ENCODE data around the gene HHATL. TPM values are rescaled to one million over a fixed set of nuclear protein-coding genes. Genes with fewer than 3 reads are reported as not detected.

The HHATL gene
- total RNA-seq, 1 experiment from 2014 or later = not detected

DNA sequence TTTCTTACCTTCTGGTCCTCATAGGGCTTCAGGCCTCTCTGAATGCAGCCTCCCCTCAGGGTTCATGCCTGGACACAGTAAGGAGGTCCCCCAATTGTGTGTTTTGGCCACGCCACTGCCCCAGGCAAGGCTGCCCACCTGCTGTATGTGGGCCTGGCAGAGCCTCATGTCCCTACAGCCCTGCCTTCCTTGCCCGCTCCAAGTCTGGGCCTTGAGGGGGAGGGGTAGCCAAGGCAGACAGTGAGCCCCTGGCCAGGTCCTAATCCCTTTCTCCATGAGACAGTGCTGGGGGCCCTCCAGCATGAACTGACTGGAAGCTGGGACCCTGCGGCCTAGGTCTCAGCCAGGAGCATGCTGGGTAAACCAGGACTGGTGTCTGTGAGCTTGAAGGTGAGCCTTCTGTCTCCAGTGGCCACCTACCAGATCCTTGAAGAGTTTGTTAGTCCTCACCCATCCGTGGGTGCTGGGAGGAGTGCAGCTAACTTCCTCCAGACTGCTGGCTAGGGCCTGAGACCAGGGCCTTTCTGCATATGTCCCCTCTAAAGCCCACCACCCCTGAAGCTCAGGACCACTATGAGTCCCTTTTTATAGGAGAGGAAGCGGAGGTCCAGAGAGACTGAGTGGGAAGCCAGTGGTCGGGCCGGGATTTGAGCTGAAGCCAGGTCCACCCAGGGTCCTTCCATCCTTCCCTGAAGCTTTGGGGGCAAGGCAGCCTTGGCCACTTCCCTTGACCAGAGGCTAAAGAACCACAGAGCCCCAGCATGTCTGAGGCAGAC is 40.4 kb downstream of the HHATL start:
- no peak for DNase-seq (ENCODE audit: low read depth)
- in situ Hi-C loops (cut with HindIII; ENCODE audit: low pct_unique_long_range_greater_than_20kb, low sequenced_read_pairs) = no loop called here

GRCh38 chr3:42661593-42662022 is 41.0 kb downstream of the HHATL start:
- DNase-seq (ENCODE audit: low read depth) = no peak
- in situ Hi-C loops (cut with HindIII; ENCODE audit: low pct_unique_long_range_greater_than_20kb, low sequenced_read_pairs) = no loop called here

DNA sequence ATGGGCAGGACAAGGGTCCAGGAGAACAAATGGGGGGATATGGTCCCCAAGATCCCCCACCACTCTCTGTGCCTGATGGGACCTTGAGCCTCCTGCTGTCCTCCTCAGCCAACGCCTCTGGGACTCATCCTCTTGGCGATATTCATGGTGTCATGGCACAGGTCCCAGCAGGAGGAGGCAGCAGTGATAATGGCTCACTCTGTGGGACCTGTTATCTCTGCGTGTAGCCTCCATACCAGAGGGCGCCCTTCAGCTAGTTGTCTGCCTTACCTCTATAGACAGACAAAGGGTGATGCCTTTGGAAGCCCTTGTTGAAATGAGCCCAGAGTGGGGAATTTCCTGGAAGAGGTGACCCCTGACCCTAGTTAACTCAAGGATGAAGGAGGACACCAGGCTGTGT is 41.7 kb downstream of the HHATL start:
- in situ Hi-C loops (cut with HindIII; ENCODE audit: low pct_unique_long_range_greater_than_20kb, low sequenced_read_pairs) = no loop called here
- DNase-seq (ENCODE audit: low read depth) = no peak

- in situ Hi-C loops (cut with HindIII; ENCODE audit: low pct_unique_long_range_greater_than_20kb, low sequenced_read_pairs) = no loop called here
- no peak for DNase-seq (ENCODE audit: low read depth)
These were observed 42.4 kb downstream of the HHATL start for GRCh38 chr3:42660131-42660715.

- in situ Hi-C loops (cut with HindIII; ENCODE audit: low pct_unique_long_range_greater_than_20kb, low sequenced_read_pairs) = no loop called here
- DNase-seq (ENCODE audit: low read depth) = no peak
These were observed 43.0 kb downstream of the HHATL start for GRCh38 chr3:42659451-42660130.

DNA sequence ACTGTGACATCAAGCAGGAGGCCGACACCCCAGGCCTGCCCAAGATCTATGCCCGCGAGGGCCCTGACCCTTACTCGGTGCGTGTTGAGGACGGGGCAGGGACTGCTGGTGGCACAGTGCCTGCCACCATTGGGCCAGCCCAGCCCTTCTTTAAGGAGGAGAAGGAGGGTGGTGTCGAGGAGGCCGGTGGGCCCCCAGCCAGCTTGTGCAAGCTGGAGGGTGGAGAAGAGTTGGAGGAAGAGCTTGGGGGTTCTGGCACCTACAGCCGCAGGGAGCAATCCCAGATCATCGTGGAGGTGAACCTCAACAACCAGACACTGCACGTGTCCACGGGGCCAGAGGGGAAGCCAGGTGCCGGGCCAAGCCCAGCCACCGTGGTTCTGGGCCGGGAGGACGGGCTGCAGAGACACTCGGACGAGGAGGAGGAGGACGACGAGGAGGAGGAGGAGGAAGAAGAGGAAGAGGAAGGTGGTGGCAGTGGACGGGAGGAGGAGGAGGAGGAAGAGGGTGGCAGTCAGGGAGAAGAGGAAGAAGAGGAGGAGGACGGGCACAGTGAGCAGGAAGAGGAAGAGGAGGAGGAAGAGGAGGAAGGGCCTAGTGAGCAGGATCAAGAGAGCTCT is 43.7 kb downstream of the HHATL start:
- in situ Hi-C loops (cut with HindIII; ENCODE audit: low pct_unique_long_range_greater_than_20kb, low sequenced_read_pairs) = no loop called here
- no peak for DNase-seq (ENCODE audit: low read depth)

DNA sequence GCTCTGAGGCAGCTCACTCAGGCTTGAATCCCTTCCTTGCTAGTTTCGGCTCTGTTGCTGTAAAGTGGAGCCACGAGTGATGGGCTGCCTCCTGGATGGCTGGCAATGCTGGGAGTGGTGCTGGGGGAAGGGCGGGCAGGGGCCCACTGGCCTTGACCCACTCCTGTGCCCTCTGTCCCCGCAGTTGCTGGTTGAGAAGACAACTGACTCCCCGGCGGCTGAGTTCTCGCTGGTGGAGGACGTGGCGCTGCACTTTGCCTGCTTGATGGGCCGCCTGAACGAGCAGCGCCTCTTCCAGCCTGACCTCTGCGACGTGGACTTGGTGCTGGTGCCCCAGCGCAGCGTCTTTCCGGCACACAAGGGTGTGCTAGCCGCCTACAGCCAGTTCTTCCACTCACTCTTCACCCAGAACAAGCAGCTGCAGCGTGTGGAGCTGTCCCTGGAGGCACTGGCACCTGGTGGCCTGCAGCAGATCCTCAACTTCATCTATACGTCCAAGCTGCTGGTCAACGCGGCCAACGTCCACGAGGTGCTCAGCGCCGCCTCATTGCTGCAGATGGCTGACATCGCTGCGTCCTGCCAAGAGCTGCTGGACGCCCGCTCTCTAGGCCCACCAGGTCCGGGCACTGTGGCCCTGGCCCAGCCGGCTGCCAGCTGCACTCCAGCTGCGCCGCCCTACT is 44.4 kb downstream of the HHATL start:
- no peak for DNase-seq (ENCODE audit: low read depth)
- in situ Hi-C loops (cut with HindIII; ENCODE audit: low pct_unique_long_range_greater_than_20kb, low sequenced_read_pairs) = no loop called here

DNA sequence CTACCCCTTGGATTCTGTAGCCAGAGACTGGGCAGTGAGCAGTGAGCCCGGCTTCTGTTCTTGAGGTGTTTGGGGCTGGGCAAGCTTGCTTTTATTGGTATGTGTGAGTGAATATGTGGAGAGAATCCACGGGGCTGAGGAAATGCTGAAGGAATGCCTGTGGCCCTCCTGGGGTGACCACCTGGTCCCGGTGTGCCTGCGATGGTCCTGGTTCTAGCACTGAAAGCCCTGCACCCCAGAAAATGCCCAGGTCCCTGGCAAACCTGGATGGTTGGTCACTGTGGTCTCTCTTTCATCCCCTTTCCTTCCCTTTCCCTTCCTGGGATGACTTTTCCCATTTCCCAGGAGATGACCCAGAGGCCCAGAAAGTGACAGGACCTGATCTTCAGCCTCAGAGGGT is 44.9 kb downstream of the HHATL start:
- in situ Hi-C loops (cut with HindIII; ENCODE audit: low pct_unique_long_range_greater_than_20kb, low sequenced_read_pairs) = no loop called here

DNA sequence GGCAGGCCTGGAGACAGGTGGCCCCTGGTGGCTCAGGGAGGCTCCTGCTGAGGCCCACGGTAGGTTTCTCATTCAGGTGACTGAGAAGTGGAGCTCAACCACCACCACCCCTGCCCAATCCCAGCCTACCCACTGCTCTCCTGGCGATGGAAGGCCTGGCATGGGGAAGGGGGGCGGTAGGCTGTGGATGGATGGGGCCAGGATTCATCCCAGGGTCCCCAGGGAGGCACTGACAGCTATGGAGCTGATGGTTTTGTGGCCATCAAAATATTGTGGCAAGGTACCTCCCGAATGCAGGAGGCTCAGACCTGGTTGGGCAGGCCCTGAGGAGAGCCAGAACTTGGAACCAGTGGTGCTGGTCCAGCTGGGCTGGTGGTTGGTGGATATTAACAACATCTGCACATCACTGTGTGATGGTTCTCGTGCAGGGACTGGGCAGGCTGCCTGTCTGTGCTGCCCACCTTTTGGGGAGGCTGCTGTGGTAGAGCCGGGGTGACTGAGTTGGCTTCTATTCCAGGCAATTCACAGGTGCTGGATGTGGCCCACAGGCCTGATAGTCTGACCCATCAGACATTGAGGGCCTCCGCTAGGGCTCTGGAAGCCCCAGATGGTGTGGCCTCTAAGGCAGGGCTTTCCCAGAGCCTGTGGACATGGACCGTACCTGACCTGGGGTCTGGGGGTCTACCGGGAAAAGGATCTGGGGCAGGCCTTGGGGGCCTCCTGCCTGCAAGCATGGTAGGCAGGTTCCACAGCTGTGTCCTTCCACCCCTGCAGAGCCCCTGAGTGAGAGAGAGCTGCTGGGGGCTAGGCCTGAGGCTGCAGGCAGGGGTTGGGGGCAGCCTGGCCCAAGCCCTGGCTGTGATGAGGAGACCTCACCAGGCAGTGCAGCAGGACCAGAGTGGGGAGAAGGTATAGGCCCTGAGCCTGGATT is 45.7 kb downstream of the HHATL start:
- in situ Hi-C loops (cut with HindIII; ENCODE audit: low pct_unique_long_range_greater_than_20kb, low sequenced_read_pairs) = no loop called here
- no peak for DNase-seq (ENCODE audit: low read depth)

More for the DNA sequence above, 44.9 kb downstream of the HHATL start:
- DNase-seq (ENCODE audit: low read depth) = no peak

- DNase-seq (ENCODE audit: low read depth) = peak; percentile 24
- in situ Hi-C loops (cut with HindIII; ENCODE audit: low pct_unique_long_range_greater_than_20kb, low sequenced_read_pairs) = no loop called here
These were observed 46.5 kb downstream of the HHATL start for GRCh38 chr3:42655980-42656679.

GRCh38 chr3:42655331-42655888 is 47.2 kb downstream of the HHATL start:
- DNase-seq (ENCODE audit: low read depth) = no peak
- in situ Hi-C loops (cut with HindIII; ENCODE audit: low pct_unique_long_range_greater_than_20kb, low sequenced_read_pairs) = no loop called here

DNA sequence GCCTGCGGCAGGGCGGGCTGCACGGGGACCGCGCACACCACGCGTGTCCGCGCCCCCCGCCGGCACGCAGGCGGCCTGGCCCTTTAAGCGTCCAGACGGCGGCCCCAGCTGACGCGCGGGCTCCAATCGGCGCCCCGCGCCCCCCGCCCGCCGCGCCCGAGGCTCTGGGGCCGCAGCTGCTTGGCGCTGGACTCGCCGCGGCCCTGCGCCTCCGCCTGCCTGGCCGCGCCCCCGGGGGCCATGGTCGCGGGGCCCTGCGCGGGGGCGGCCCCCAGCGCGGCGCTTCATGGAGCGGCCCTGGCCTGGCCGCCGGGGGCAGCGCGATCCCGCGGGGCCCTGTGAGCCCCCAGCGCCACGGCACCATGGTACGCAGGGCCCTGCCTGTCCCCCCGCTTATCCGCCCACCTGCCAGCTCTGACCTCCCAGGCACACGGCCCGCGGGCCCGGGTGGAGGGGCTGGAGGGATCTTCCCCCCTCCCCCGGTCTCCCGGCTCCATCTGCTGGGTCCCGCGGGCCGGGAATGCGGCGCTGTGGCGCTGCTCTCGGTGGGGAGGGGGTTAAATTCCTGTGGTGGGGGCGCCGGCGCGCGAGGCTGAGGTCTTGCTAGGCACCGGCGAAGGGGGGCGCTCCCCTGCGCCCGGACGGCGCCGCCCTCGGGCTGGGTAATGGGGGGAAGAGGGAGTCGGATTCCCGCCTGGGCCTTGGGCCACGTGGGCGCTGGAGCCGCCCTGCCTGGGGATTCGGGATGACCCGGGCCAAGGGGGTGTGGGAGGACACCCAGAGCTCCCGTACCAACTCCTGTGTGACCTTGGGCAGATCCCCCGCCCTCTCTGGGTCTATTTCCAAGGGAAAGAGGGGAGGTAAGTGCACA is 48.0 kb downstream of the HHATL start:
- no peak for DNase-seq (ENCODE audit: low read depth)
- in situ Hi-C loops (cut with HindIII; ENCODE audit: low pct_unique_long_range_greater_than_20kb, low sequenced_read_pairs) = no loop called here

DNA sequence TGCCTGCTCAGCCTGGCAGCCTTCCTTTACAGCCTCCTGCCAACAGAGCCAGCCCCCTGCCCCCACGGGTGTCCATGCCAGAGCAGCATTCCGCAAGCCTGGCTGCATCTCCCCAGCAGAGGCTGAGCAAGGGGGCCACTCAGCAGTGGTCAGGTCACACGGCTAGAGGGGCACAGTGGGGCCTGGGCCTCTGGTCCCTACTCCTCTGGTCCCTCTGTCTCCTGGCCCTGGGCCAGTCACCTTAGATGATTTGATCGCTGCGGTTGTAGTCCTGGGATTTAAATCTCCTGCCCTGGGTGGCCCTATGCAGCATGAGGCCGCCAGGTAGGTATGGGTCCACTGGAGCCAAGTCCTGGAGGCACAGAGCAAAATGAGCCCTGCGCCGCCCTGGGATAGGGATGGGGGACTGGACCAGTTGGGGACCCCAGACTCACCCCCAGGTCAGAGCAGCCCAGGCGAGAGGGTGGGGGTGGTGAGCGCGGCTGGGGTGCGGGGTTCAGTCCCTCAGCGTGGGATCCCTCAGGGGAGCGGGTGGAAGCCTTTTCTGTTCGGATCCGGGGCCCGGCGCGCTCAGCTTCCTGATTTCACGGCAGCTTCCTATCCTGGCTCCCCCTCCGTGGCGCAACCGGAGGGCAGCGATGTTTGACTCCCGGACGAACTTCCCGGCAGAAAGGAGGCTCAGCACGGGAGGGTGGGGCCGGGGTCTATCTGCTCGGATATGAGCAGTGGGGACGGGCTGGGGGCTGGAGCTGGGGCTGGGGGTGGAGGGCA is 48.9 kb downstream of the HHATL start, which contains the start of gene ZBTB47:
Gene ZBTB47, plus strand, starts transcription at position 138 of the 771 bp plus-strand sequence. CDS start 4,659 bp downstream, outside the sequence.
- in situ Hi-C loops (cut with HindIII; ENCODE audit: low pct_unique_long_range_greater_than_20kb, low sequenced_read_pairs) = no loop called here
- no peak for DNase-seq (ENCODE audit: low read depth)

- in situ Hi-C loops (cut with HindIII; ENCODE audit: low pct_unique_long_range_greater_than_20kb, low sequenced_read_pairs) = no loop called here
- no peak for DNase-seq (ENCODE audit: low read depth)
These were observed 49.4 kb downstream of the HHATL start for GRCh38 chr3:42653303-42653559.

DNA sequence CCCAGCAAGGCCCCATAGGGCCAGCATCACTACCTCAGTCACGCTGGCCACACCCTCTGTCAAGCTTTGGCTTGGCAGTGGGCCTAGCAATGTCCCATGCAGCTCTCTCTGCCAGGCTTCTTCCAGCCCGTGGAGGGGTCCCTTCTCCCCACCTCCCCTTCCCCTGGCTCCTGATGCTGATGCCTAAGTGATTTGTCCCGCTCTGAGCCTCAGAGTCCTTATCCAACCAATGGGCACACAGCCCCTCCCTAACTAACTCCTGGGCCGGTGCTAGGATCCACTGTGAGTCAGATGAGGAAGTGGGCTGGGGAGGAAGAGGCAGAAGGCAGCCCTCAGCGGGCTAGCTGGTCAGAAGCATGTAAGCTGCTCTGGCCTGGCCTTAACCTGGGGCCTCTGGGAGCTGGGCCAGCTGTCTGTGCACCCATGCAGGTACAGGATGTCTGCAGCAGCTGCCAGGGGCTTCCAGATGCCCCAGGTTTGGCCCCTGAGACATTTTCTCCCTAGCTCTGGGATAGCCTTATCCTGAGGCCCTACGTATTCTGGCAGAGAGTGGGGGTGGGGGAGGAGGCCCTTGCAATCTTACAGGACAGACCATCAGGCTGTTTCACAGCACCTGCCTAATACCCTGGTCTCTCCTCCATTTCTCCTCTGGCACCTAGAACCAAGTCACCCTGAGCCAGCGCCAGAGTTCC is 49.8 kb downstream of the HHATL start:
- in situ Hi-C loops (cut with HindIII; ENCODE audit: low pct_unique_long_range_greater_than_20kb, low sequenced_read_pairs) = no loop called here
- peak; percentile 72 for DNase-seq (ENCODE audit: low read depth)
